GM23338 (cell line): ENCODE measurements around the gene NKD1. TPM values are rescaled to one million over a fixed set of nuclear protein-coding genes. Genes with fewer than 3 reads are reported as not detected.

Experiments
- ATAC-seq: fragments of 200-7000 bp; cut with Tn5 transposase; 3 replicates; pipeline ENCODE4 v1.9.1; 2020
- DNase-seq: peaks from one replicate; pipeline ENCODE4 v3.0.0-alpha.2; 2015; ENCODE audit warnings: low spot score
- H2AFZ ChIP-seq: fragments of 200-600 bp; sonication (generic); 2 replicates; pipeline ENCODE4 v1.8.0; 2016; ENCODE audit warnings: antibody characterized with exemption, mild to moderate bottlenecking, moderate library complexity
- H3F3A ChIP-seq: fragments of 200-600 bp; sonication (generic); replicated peaks from 2 replicates; pipeline ENCODE4 v1.8.0; 2017; ENCODE audit warnings: antibody characterized with exemption, mixed run types, low read depth
- H3K27ac ChIP-seq: fragments of 200-600 bp; sonication (generic); 2 replicates; pipeline ENCODE4 v1.6.1; 2016; ENCODE audit warnings: low read depth
- H3K27me3 ChIP-seq: fragments of 200-600 bp; sonication (generic); 2 replicates; pipeline ENCODE4 v1.8.0; 2016; ENCODE audit warnings: mild to moderate bottlenecking, mixed run types, moderate library complexity; ENCODE audit not compliant: insufficient read depth
- H3K36me3 ChIP-seq: fragments of 200-600 bp; sonication (generic); 2 replicates; pipeline ENCODE4 v1.8.0; 2016; ENCODE audit warnings: mild to moderate bottlenecking; ENCODE audit not compliant: insufficient read depth
- H3K4me1 ChIP-seq: fragments of 200-600 bp; sonication (generic); 2 replicates; pipeline ENCODE4 v1.8.0; 2016; ENCODE audit warnings: mild to moderate bottlenecking, moderate library complexity; ENCODE audit not compliant: insufficient read depth
- H3K4me2 ChIP-seq: fragments of 200-600 bp; sonication (generic); 2 replicates; pipeline ENCODE4 v1.7.1; 2017; ENCODE audit warnings: mixed run types
- H3K4me3 ChIP-seq: fragments of 200-600 bp; sonication (generic); 2 replicates; pipeline ENCODE4 v1.6.1; 2016; ENCODE audit warnings: mixed run types
- H3K79me2 ChIP-seq: fragments of 200-600 bp; sonication (generic); replicated peaks from 2 replicates; pipeline ENCODE4 v1.8.0; 2017; ENCODE audit warnings: mild to moderate bottlenecking; ENCODE audit not compliant: insufficient read depth
- H3K9me2 ChIP-seq: fragments of 200-600 bp; sonication (generic); 2 replicates; pipeline ENCODE4 v1.8.0; 2017; ENCODE audit not compliant: insufficient read depth
- H4K20me1 ChIP-seq: fragments of 200-600 bp; sonication (generic); replicated peaks from 2 replicates; pipeline ENCODE4 v1.8.0; 2017; ENCODE audit warnings: mild to moderate bottlenecking; ENCODE audit not compliant: insufficient read depth
- H3K27ac Mint-ChIP-seq: 2 replicates; pipeline ENCODE4 v1.8.0; 2020; ENCODE audit warnings: inconsistent platforms, mild to moderate bottlenecking, moderate library complexity, mixed read lengths
- H3K27me3 Mint-ChIP-seq: 3 replicates; pipeline ENCODE4 v1.8.0; 2022; ENCODE audit warnings: low read depth, mild to moderate bottlenecking, moderate library complexity, mixed read lengths, inconsistent platforms; ENCODE audit not compliant: insufficient read depth, poor library complexity
- H3K36me3 Mint-ChIP-seq: 3 replicates; pipeline ENCODE4 v1.8.0; 2021; ENCODE audit warnings: low read depth, mild to moderate bottlenecking, inconsistent platforms, moderate library complexity, mixed read lengths
- H3K4me1 Mint-ChIP-seq: 3 replicates; pipeline ENCODE4 v1.8.0; 2020; ENCODE audit warnings: mild to moderate bottlenecking, inconsistent platforms, mixed read lengths
- H3K4me3 Mint-ChIP-seq: 3 replicates; pipeline ENCODE4 v1.8.0; 2021; ENCODE audit warnings: moderate library complexity, mild to moderate bottlenecking, inconsistent platforms, mixed read lengths
- H3K9me3 Mint-ChIP-seq: 3 replicates; pipeline ENCODE4 v1.8.0; 2020; ENCODE audit warnings: moderate library complexity, mild to moderate bottlenecking, inconsistent platforms, mixed read lengths
- EZH2 ChIP-seq: fragments of 200-600 bp; sonication (generic); IDR thresholded peaks from one replicate; pipeline ENCODE4 v1.8.0; 2017; ENCODE audit warnings: antibody characterized with exemption, mild to moderate bottlenecking, low read depth; ENCODE audit not compliant: unreplicated experiment
- EZH2phosphoT487 ChIP-seq: fragments of 200-600 bp; sonication (generic); IDR thresholded peaks from one replicate; pipeline ENCODE4 v1.8.1; 2018; ENCODE audit warnings: antibody characterized with exemption; ENCODE audit not compliant: unreplicated experiment
- REST ChIP-seq: IDR thresholded peaks from one replicate; pipeline ENCODE4 v1.6.1; 2018; ENCODE audit warnings: antibody characterized with exemption; ENCODE audit not compliant: unreplicated experiment
- ZNF462 ChIP-seq: fragments of 250-450 bp; sonication (Bioruptor Pico); IDR thresholded peaks from 2 replicates; pipeline ENCODE4 v1.5.0; 2020; ENCODE audit warnings: mild to moderate bottlenecking, moderate library complexity
- polyA plus RNA-seq: library from polyadenylated mRNA; unstranded; fragments of >200 nt; fragmentation: Nextera tagmentation; extraction: Ambion mirVana; gene quantifications from 2 replicates; pipeline ENCODE4 v1.2.1, GENCODE V29; 2016
- total RNA-seq: library from RNA; depleted of rRNA; stranded (reverse); fragments of >200 nt; shearing (Covaris generic); gene quantifications from 2 replicates; pipeline ENCODE4 v1.2.3, GENCODE V29; 2014
- TF ChIP-seq, protein P1 (sequence below), 2 experiments: fragments of 200-600 bp in 1 of 2; sonication (generic) in 1 of 2; conservative IDR thresholded peaks; 2 replicates each; pipeline versions ENCODE4 v1.5.1 to v1.6.1; 2016 to 2017; ENCODE audit warnings: antibody characterized with exemption in 2 of 2, low read depth in 2 of 2, mild to moderate bottlenecking in 2 of 2, moderate library complexity in 1 of 2
- TF ChIP-seq, protein P2 (sequence below): IDR thresholded peaks from 2 replicates; pipeline ENCODE4 v1.6.1; 2016; ENCODE audit warnings: antibody characterized with exemption

NKD1 gene
- total and polyA plus RNA-seq, 2 experiments from 2014 or later: 2.1 to 2.3 TPM

GRCh38 chr16:50566014-50566962 lies 18.1 kb downstream of the NKD1 start:
- H3K9me3 Mint-ChIP-seq: no peaks in the 10 kb centered on the region; the same call in 2 of the 3 replicates
- H3K27me3 Mint-ChIP-seq: no peaks in the 10 kb centered on the region
- peaks cover 11% of the 10 kb centered on the region for H3K4me1 Mint-ChIP-seq
- no peaks in the 10 kb centered on the region for H3K27me3 ChIP-seq
- TF ChIP-seq EZH2: no peak
- no peak for TF ChIP-seq REST
- TF ChIP-seq, protein P1, sequence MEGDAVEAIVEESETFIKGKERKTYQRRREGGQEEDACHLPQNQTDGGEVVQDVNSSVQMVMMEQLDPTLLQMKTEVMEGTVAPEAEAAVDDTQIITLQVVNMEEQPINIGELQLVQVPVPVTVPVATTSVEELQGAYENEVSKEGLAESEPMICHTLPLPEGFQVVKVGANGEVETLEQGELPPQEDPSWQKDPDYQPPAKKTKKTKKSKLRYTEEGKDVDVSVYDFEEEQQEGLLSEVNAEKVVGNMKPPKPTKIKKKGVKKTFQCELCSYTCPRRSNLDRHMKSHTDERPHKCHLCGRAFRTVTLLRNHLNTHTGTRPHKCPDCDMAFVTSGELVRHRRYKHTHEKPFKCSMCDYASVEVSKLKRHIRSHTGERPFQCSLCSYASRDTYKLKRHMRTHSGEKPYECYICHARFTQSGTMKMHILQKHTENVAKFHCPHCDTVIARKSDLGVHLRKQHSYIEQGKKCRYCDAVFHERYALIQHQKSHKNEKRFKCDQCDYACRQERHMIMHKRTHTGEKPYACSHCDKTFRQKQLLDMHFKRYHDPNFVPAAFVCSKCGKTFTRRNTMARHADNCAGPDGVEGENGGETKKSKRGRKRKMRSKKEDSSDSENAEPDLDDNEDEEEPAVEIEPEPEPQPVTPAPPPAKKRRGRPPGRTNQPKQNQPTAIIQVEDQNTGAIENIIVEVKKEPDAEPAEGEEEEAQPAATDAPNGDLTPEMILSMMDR (conservative IDR thresholded peaks at IDR 0.05; ENCODE audit: low read depth in 2 of 2): no peak
- no peak overlapping the region for H3K27ac Mint-ChIP-seq
- H3K79me2 ChIP-seq: no peaks in the 10 kb centered on the region
- no peaks in the 10 kb centered on the region for H3K36me3 ChIP-seq
- no peak overlapping the region for H3K27ac ChIP-seq
- H3K4me3 Mint-ChIP-seq: no peak overlapping the region
- no peak overlapping the region for H3K4me3 ChIP-seq
- ATAC-seq (no peak), DNase-seq (no peak)
- H3K36me3 Mint-ChIP-seq: no peaks in the 10 kb centered on the region; the same call in 2 of the 3 replicates
- no peaks in the 10 kb centered on the region for H3F3A ChIP-seq
- H2AFZ ChIP-seq: no peak overlapping the region
- 0 out of 2 replicates have a peak, but pooled peaks cover 3% of the 10 kb centered on the region for H3K9me2 ChIP-seq
- H3K4me2 ChIP-seq: no peak overlapping the region
- no peaks in the 10 kb centered on the region for H4K20me1 ChIP-seq
- H3K4me1 ChIP-seq: no peaks in the 10 kb centered on the region

- H3K4me3 ChIP-seq: no peak overlapping the region
- no peaks in the 10 kb centered on the region for H3K4me1 ChIP-seq
- no peak overlapping the region for H2AFZ ChIP-seq
- Mint-ChIP-seq H3K4me1 (peaks cover 21% of the 10 kb centered on the region), H3K27me3 (peaks cover 3% of the 10 kb centered on the region), H3K27ac (no peak overlapping the region), H3K4me3 (no peak overlapping the region), H3K9me3 (no peaks in the 10 kb centered on the region; the same call in 2 of the 3 replicates), H3K36me3 (no peaks in the 10 kb centered on the region)
- no peak overlapping the region for H3K27ac ChIP-seq
- 0 out of 2 replicates have a peak, but pooled peaks cover 6% of the 10 kb centered on the region for H3K9me2 ChIP-seq
- ATAC-seq (no peak), DNase-seq (no peak)
- no peaks in the 10 kb centered on the region for H3K27me3 ChIP-seq
- H3K4me2 ChIP-seq: no peak overlapping the region
- H3K79me2 ChIP-seq: no peaks in the 10 kb centered on the region
- no peaks in the 10 kb centered on the region for H3K36me3 ChIP-seq
- H3F3A ChIP-seq: no peaks in the 10 kb centered on the region
- H4K20me1 ChIP-seq: no peaks in the 10 kb centered on the region
- TF ChIP-seq, protein P2, sequence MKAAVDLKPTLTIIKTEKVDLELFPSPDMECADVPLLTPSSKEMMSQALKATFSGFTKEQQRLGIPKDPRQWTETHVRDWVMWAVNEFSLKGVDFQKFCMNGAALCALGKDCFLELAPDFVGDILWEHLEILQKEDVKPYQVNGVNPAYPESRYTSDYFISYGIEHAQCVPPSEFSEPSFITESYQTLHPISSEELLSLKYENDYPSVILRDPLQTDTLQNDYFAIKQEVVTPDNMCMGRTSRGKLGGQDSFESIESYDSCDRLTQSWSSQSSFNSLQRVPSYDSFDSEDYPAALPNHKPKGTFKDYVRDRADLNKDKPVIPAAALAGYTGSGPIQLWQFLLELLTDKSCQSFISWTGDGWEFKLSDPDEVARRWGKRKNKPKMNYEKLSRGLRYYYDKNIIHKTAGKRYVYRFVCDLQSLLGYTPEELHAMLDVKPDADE: no peak
- TF ChIP-seq ZNF462 (CRISPR knock-in tag): no peak
- TF ChIP-seq EZH2phosphoT487: no peak
Observed at GRCh38 chr16:50567651-50568050, 19.5 kb downstream of the NKD1 start.
